Adrenal gland (tissue), 19 donors: ENCODE measurements around the gene MOV10. TPM values are rescaled to one million over a fixed set of nuclear protein-coding genes. Genes with fewer than 3 reads are reported as not detected.

ENCODE experiments used
- DNase-seq, 7 donors: peaks; one replicate each; pipeline ENCODE4 v3.0.0-alpha.2; 2019 to 2020
- H3K27ac ChIP-seq, 5 donors: fragments of 200-600 bp; sonication (generic) in 4 of 5; 1 replicate in 3 of 5; 2 replicates in 2 of 5; pipeline versions ENCODE4 v1.5.1 to v1.8.0; 2016 to 2020; ENCODE audit warnings: mild to moderate bottlenecking in 1 of 5
- H3K27me3 ChIP-seq: fragments of 200-600 bp; 2 replicates; pipeline ENCODE4 v1.8.0; 2021
- H3K36me3 ChIP-seq, 2 donors: fragments of 200-600 bp; replicated peaks in 1 of 2; 1 replicate in 1 of 2; 2 replicates in 1 of 2; pipeline versions ENCODE4 v1.5.1 to v1.8.0; 2018 to 2022
- H3K4me1 ChIP-seq, 2 donors: fragments of 200-600 bp; replicated peaks in 1 of 2; 1 replicate in 1 of 2; 2 replicates in 1 of 2; pipeline versions ENCODE4 v1.5.1 to v1.8.0; 2018 to 2021
- H3K4me3 ChIP-seq, 4 donors: fragments of 200-600 bp; sonication (generic) in 3 of 4; one replicate each; pipeline ENCODE4 v1.5.1; 2016 to 2018
- H3K9me3 ChIP-seq, 3 donors: fragments of 200-600 bp; sonication (generic) in 1 of 3; replicated peaks in 1 of 3; 1 replicate in 2 of 3; 2 replicates in 1 of 3; pipeline versions ENCODE4 v1.5.1 to v1.8.0; 2016 to 2021
- CTCF ChIP-seq, 6 experiments: fragments of 450-650 bp in 4 of 6; fragments of 200-600 bp in 2 of 6; sonication (generic) in 1 of 6; IDR thresholded peaks; 1 replicate in 5 of 6; 2 replicates in 1 of 6; pipeline versions ENCODE4 v1.5.1 to v1.8.0; 2016 to 2021; ENCODE audit warnings: antibody characterized with exemption in 6 of 6, mild to moderate bottlenecking in 2 of 6, moderate library complexity in 1 of 6
- POLR2A ChIP-seq, 2 donors: fragments of 450-650 bp; IDR thresholded peaks; one replicate each; pipeline ENCODE4 v1.6.1; 2017; ENCODE audit warnings: antibody characterized with exemption in 2 of 2, mild to moderate bottlenecking in 2 of 2, moderate library complexity in 1 of 2
- WGBS, 4 donors: extraction: QIAGEN DNeasy Blood & Tissue Kit in 2 of 4; methylation state at CpG; one replicate each; pipeline versions ENCODE4 v1.1.5 to v1.1.7; 2013 to 2017; 5-methylcytosine and 5-hydroxymethylcytosine counted together
- intact Hi-C, 2 donors: fragments of 100-400 bp; cut with DNase I; formaldehyde crosslinking; loops; one replicate each; pipeline versions ENCODE4 v1.14.1 to v1.15.0; 2022 to 2023
- long read RNA-seq, 10 donors: library from polyadenylated mRNA in 3 of 10; unstranded in 2 of 10; stranded (forward) in 1 of 10; transcript quantifications; one replicate each; pipeline ENCODE4 v2.0.0 and lab custom pipeline, GENCODE V29; 2021 to 2026
- polyA plus RNA-seq, 3 donors: library from polyadenylated mRNA; stranded (reverse); fragments of 200-250 nt in 2 of 3; fragments of 350-450 nt in 1 of 3; fragmentation: Illumina TruSeq in 1 of 3; extraction: RNeasy Lipid Tissue Mini Kit (QIAGEN cat#74804) in 1 of 3; gene quantifications; one replicate each; pipeline ENCODE4 v1.2.3, GENCODE V29; 2013 to 2014
- total RNA-seq, 9 donors: library from RNA; depleted of rRNA in 4 of 9; stranded (reverse); fragments of >200 nt in 4 of 9; fragments of 120-200 nt in 1 of 9; fragmentation: NEBNext Ultra II Directional in 1 of 9; extraction: Animal tissue kit (Norgen Biotek cat#: 25700) in 1 of 9; gene quantifications; one replicate each; pipeline versions ENCODE4 v1.1.0 to v1.2.4, GENCODE V29; 2013 to 2023
- donor health status: healthy with polysubstance abuse.
- donor health status: Bipolar disorder and iron deficiency.
- donor health status: DM: yes; HTN: yes; CAD: no.
- donor health status: DM: no; HTN: no; CAD: no.
- donor health status: DM: no; HTN: no; CAD: no.
- donor health status: DM: yes; HTN: yes; CAD: no.

The MOV10 gene
- total RNA-seq, result 10 to 100 TPM; 39.1 to 86.7 (median 61.0) TPM
- 100 to 1,000 TPM in 2 of 3 donors, 10 to 100 TPM in 1; 43.7 to 372 (median 242) TPM for polyA plus RNA-seq
- long read RNA-seq, donor 1, transcript MOV10-201 (20 exons, 3,383 nt), result major isoform, 6 of 10 reads
- long read RNA-seq, donor 1, partial matches to known transcripts, result 0 of 10 reads
- long read RNA-seq, donor 1, other reads (novel, unspliced or antisense), result 0 of 10 reads
- long read RNA-seq, donor 2, partial matches to known transcripts, result 58 of 152 reads
- long read RNA-seq, donor 2, other reads (novel, unspliced or antisense), result 85 of 152 reads
- long read RNA-seq, donor 3, partial matches to known transcripts, result 69 of 192 reads
- long read RNA-seq, donor 3, other reads (novel, unspliced or antisense), result 121 of 192 reads
- long read RNA-seq, donor 4, partial matches to known transcripts, result 2 of 6 reads
- long read RNA-seq, donor 4, other reads (novel, unspliced or antisense), result 3 of 6 reads
- long read RNA-seq, donor 5, transcript MOV10-201 (20 exons, 3,383 nt), result minor isoform, 50 of 173 reads
- long read RNA-seq, donor 5, transcript MOV10-203 (21 exons, 3,552 nt), result major isoform, 63 of 173 reads
- long read RNA-seq, donor 5, transcript MOV10-204 (21 exons, 3,641 nt), result minor isoform, 19 of 173 reads
- long read RNA-seq, donor 5, partial matches to known transcripts, result 23 of 173 reads
- long read RNA-seq, donor 5, other reads (novel, unspliced or antisense), result 18 of 173 reads
- long read RNA-seq, donor 6, transcript MOV10-203 (21 exons, 3,552 nt), result major isoform, 5 of 17 reads
- long read RNA-seq, donor 6, partial matches to known transcripts, result 4 of 17 reads
- long read RNA-seq, donor 6, other reads (novel, unspliced or antisense), result 2 of 17 reads
- long read RNA-seq, donor 7, partial matches to known transcripts, result 64 of 139 reads
- long read RNA-seq, donor 7, other reads (novel, unspliced or antisense), result 73 of 139 reads
- long read RNA-seq, donor 8, transcript MOV10-203 (21 exons, 3,552 nt), result major isoform, 12 of 428 reads
- long read RNA-seq, donor 8, partial matches to known transcripts, result 275 of 428 reads
- long read RNA-seq, donor 8, other reads (novel, unspliced or antisense), result 136 of 428 reads
- long read RNA-seq, donor 9, partial matches to known transcripts, result 73 of 209 reads
- long read RNA-seq, donor 9, other reads (novel, unspliced or antisense), result 124 of 209 reads
- long read RNA-seq, donor 10, partial matches to known transcripts, result 62 of 221 reads
- long read RNA-seq, donor 10, other reads (novel, unspliced or antisense), result 153 of 221 reads

DNA sequence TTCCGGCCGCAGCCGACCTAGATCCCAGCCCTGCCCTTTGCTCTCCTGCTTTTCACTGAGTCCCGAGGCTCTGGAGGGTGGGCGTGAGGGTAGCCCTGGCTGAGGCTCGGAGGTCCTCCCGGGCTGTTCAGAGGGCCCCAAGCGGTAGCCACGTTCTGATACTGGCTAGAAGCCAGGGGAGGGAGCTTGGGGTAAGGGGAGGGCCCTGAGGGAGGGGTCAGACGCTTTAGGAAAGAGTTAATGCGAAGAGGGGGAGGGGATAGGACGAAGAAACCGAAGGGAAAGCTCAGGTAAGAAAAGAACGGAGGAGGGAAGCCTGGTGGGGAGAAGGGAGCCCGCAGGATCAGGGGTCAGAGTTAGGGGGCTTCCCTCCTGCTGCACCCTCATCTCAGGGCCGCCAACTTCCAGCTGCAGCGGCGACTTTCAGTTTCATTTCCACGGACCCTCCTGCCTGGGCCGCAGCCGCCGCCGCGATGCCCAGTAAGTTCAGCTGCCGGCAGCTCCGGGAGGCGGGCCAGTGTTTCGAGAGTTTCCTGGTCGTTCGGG lies at the start of gene MOV10:
Gene MOV10, plus strand, starts transcription at position 220 of the 546 bp plus-strand sequence. Its CDS starts 254 bp downstream, at position 474.
- H3K36me3 ChIP-seq, result peaks cover 0 to 25% of the 10 kb centered on the region in 2 donors
- H3K4me3 ChIP-seq, result peak within 1 kb of the TSS; percentile 57 to 93 (median 78)
- DNase-seq, result peak; percentile 62 to 89 (median 79)
- WGBS, 4 donors, result 0 to 1% (median 1%) methylated on average over 20 to 30 of the region's 30 CpGs
- intact Hi-C loops, result loop anchor here in 1 of 2 donors (5.0 kb wide), 1 partner anchor 33 kb away; the partner anchor contains the start of gene RHOC
- peaks cover 19 to 33% of the 10 kb centered on the region in 2 donors for H3K4me1 ChIP-seq
- TF ChIP-seq POLR2A (IDR thresholded peaks at IDR 0.05) (peak in 1 of 2 donors; percentile 52), CTCF (IDR thresholded peaks at IDR 0.05) (peak in 1 of 6 experiments; percentile 28)
- H3K27ac ChIP-seq, result peak within 1 kb of the TSS; percentile 85 to 98 (median 87)
- no peaks in the 10 kb centered on the region for H3K9me3 ChIP-seq
- H3K27me3 ChIP-seq, result no peaks in the 10 kb centered on the region

GRCh38 chr1:112625696-112626095 lies 48.8 kb upstream of the MOV10 start:
- Histone ChIP-seq H3K4me1 (peaks cover 16 to 68% of the 10 kb centered on the region in 2 donors), H3K4me3 (no peak overlapping the region), H3K27ac (peak overlapping the region in 1 of 5 donors; percentile 3), H3K36me3 (no peaks in the 10 kb centered on the region), H3K27me3 (no peaks in the 10 kb centered on the region), H3K9me3 (no peaks in the 10 kb centered on the region)
- 88 to 100% (median 95%) methylated on average over 2 of the region's 2 CpGs for WGBS, 4 donors
- DNase-seq, result peak in 5 of 7 donors; percentile 49 to 77 (median 56)
- no peak for TF ChIP-seq POLR2A (IDR thresholded peaks at IDR 0.05)
- no peak for TF ChIP-seq CTCF (IDR thresholded peaks at IDR 0.05)
- intact Hi-C loops, result no loop called here

- Histone ChIP-seq H3K4me1 (peaks cover 11 to 63% of the 10 kb centered on the region in 2 donors), H3K4me3 (no peak overlapping the region), H3K27ac (no peak overlapping the region), H3K9me3 (no peaks in the 10 kb centered on the region), H3K36me3 (no peaks in the 10 kb centered on the region), H3K27me3 (no peaks in the 10 kb centered on the region)
- no peak for TF ChIP-seq CTCF (IDR thresholded peaks at IDR 0.05)
- no peak for TF ChIP-seq POLR2A (IDR thresholded peaks at IDR 0.05)
- 94 to 97% (median 97%) methylated on average over 5 of the region's 5 CpGs for WGBS, 4 donors
- intact Hi-C loops, result no loop called here
- no peak for DNase-seq
Measured at GRCh38 chr1:112626193-112626592, 48.3 kb upstream of the MOV10 start.
